GM12891 (cell line): ENCODE results near the gene ADAT3.
A peak's percentile ranks its signal among the peaks of the same experiment; 100 is the strongest.
"Not testable (repeated sequence)": the region's sequence is repeated elsewhere in the genome, so short reads cannot be mapped to it uniquely, and the experiment has no call there.

ENCODE experiments used
- DNase-seq: peaks from one replicate; pipeline ENCODE4 v3.0.0; 2011; ENCODE audit warnings: low spot score; ENCODE audit not compliant: insufficient read length
- FAIRE-seq: peaks from 2 replicates; lab custom pipeline; 2011; peaks lifted over from hg19 to GRCh38; lab: Jason Lieb, UNC
- PAX5 ChIP-seq: IDR thresholded peaks from 2 replicates; pipeline ENCODE4 v1.6.1; 2011; ENCODE audit warnings: low read length, moderate library complexity, mild to moderate bottlenecking; ENCODE audit not compliant: insufficient read depth, severe bottlenecking
- POLR2A ChIP-seq: IDR thresholded peaks from 2 replicates; pipeline ENCODE4 v1.6.1; 2011; ENCODE audit warnings: low read depth, low read length, control low read depth
- POLR2AphosphoS5 ChIP-seq: IDR thresholded peaks from 2 replicates; pipeline ENCODE4 v1.6.1; 2011; ENCODE audit warnings: low read depth, low read length, control low read depth
- POU2F2 ChIP-seq: IDR thresholded peaks from 2 replicates; pipeline ENCODE4 v1.6.1; 2011; ENCODE audit warnings: low read depth, mild to moderate bottlenecking, control low read depth, low read length, moderate library complexity
- SPI1 ChIP-seq: IDR thresholded peaks from 2 replicates; pipeline ENCODE4 v1.6.1; 2011; ENCODE audit warnings: low read depth, low read length, control low read depth
- TAF1 ChIP-seq: IDR thresholded peaks from 2 replicates; pipeline ENCODE4 v1.6.1; 2011; ENCODE audit warnings: low read depth, low read length, control low read depth

ADAT3 gene

DNA sequence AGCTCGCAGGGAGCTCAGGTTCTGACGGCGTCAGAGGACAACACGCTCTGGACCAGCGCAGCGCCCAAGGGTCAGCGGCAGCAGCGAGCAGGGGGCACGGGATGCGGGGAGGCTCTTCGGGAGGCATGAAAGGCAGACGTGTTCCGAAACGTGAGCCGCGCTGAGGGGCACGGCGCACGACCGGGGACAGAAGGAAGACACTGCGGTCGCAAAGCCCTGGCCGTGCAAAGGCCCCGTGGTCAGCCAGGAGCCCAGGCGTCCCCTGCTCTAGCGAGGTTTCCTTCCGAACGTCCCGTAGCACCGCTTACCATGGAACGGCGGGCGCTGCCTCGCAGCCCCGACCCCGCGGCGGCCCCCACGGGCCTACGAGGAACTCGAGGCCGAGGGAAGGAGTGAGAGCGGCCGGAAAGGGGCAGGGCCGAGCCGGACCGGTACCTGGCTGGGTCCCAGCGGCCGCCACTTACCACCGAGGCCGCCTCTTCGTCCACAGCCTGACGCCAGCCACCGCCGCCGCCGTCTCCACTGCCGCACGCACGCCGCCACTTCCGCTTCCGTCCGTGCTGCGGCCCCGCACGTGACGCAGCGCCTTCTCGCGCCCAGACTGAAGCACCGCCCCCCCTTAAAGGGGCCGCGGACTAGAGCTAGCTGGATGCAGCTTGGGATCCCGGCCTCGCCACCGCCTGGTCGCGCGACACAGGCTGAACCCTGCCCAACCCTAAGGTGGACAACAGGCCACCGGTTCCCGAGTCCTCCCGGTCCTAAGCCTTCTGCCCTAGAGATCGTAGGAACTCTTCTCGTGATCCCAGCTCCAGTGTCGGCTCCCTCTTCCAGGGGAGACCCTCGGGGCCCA, 29.3 kb upstream of the ADAT3 start:
- TF ChIP-seq PAX5 (no peak), POLR2A (peak; percentile 68), SPI1 (peak; percentile 79), TAF1 (peak; percentile 59; the same call in 1 of the 2 replicates), POU2F2 (peak; percentile 70; the same call in 1 of the 2 replicates), POLR2AphosphoS5 (peak; percentile 86)
- peak; percentile 100 for FAIRE-seq
- peak; percentile 94 for DNase-seq

GRCh38 chr19:1876496-1877279, 28.5 kb upstream of the ADAT3 start:
- DNase-seq = not testable (repeated sequence)

DNA sequence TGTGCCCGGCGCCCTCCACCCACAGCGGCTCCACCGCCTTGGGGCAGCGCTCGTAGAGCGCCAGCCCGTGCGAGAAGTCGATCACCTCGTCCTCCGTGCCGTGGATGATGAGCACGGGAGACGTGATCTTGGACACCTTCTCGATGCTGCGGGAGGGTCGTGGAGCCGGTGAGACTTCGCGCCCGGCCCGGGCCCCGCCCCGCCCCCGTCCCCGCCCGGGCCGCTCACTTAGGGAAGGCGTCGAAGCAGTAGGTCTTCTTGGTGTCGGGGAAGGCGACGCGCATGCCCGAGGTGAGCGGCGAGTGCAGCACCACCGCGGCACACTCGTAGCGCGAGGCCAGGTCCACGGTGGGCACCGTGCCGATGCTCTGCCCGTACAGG, 27.9 kb upstream of the ADAT3 start:
- DNase-seq, FAIRE-seq: not testable (repeated sequence)

More at GRCh38 chr19:1876496-1877279, 28.5 kb upstream of the ADAT3 start:
- not testable (repeated sequence) for FAIRE-seq

DNA sequence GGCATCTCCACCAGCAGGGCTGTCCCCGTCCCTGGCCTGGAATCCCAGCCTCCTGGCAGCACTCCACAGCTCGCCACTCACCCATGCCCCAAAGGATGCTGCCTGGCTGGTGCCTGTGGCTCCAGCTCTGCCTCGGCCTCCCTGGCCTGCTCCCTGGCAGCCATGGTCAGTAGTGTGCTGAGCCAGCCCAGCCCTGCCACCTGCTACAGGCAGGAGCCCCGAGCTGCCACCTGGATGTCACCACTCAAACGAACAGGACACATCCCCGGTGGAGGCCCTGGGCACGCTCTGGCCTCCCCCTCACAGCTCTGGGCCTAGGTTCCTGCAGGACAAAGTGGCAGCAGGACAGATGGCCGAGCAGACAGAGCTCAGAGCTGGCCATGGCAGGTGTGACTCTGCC, 26.6 kb upstream of the ADAT3 start:
- FAIRE-seq, DNase-seq: not testable (repeated sequence)

DNA sequence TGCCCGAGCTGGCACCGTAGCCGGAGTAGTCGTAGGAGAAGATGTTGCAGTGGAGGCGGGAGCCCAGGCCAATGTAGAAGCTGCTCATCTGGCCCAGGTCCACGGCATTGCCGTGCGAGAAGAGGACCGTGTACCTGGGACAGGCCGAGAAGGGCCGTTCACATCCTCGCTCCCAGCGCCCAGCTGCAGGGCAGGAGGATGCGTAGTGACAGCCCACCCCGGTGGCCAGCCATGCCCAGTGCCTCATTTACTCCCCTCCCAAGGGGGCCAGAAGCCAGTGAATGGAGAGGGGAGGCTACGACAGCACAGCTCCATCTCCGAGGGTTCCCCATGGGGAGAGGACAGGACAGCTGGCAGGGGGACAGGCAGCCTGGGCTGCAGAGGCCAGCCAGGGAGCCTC, 25.2 kb upstream of the ADAT3 start:
- not testable (repeated sequence) for DNase-seq, FAIRE-seq

GRCh38 chr19:1880611-1881392, 24.4 kb upstream of the ADAT3 start:
- TF ChIP-seq POU2F2 (no peak), POLR2AphosphoS5 (no peak), TAF1 (no peak), PAX5 (no peak), POLR2A (no peak), SPI1 (no peak)
- FAIRE-seq (no peak), DNase-seq (no peak)

GRCh38 chr19:1881393-1882088, 23.7 kb upstream of the ADAT3 start:
- DNase-seq, FAIRE-seq: not testable (repeated sequence)

GRCh38 chr19:1882089-1882785, 23.0 kb upstream of the ADAT3 start:
- DNase-seq (no peak), FAIRE-seq (peak; percentile 72)
- TF ChIP-seq SPI1 (no peak), POU2F2 (no peak), POLR2A (no peak), TAF1 (no peak), PAX5 (no peak), POLR2AphosphoS5 (no peak)

DNA sequence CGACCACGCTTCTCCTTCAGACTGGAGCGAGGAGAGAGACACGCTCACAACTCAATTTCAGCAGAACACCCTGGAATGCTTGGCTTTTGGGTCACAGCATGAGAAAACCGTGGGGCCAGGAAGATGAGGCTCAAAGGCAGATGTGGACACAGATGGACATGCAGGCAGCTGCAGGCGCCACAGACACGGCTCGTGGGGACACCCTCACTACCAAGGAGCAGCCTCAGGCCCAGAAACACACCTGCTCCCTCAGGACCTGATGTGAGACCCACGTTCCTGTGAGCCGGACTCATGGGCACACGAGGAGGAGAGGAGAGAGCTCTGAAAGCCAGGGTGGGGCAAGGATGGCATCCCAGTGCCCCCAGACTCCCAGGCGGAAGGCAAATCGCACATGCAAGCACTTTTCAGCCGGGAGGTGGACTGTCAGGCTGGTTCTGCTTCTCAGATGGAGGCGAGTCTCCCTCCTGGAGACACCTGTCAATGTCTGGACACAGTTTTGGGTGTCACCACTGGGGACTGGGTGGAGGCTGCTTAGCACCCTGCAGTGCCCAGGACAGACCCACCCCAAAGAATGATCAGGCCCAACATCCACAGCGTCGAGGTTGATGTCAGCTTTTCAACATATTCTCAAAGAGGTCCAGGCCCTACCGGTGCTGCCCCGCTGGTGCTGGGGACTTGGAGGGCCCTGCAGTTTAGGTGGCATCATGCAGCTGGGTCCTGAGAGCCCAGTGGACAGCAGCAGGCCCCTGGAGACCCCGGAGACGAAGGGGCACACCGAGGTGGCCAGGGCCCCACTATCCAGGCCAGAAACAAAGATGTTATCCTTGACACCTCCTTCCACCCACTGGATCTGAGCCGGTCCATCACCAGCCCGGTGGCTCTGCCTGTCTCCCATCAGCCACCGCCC, 22.2 kb upstream of the ADAT3 start:
- no peak for TF ChIP-seq POLR2AphosphoS5
- TF ChIP-seq PAX5 = no peak
- no peak for TF ChIP-seq TAF1
- no peak for TF ChIP-seq SPI1
- no peak for TF ChIP-seq POLR2A
- no peak for TF ChIP-seq POU2F2
- FAIRE-seq (peak; percentile 5), DNase-seq (no peak)
